ENCODE results near the gene PCDHB4.
"Not testable (repeated sequence)": the region's sequence is repeated elsewhere in the genome, so short reads cannot be mapped to it uniquely, and the experiment has no call there.

The PCDHB4 gene

DNA sequence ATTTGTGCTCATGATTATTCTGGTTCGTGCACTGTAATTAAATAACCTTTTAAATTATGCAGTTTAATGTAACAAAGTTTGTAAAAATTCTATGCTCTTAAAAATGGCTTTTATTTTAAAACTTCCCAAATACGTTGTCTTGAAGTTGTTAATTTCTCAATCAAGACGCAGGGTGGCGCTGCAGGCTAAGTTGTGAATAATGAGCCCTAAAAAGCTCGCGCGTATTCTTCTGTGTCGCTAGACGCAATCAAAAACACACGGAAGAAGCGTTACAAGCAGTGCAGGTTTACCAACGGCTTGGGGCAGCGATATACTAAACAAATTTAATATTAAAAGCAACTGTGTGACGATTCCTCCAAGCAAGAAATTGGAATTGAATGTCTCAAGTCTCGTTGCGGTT lies at the start of gene PCDHB4:
PCDHB4 (plus strand) TSS at position 256 of the 400 bp plus-strand sequence. CDS start 181 bp downstream, outside the sequence.
- no peak for DNase-seq

- DNase-seq, result no peak
Measured at GRCh38 chr5:141077826-141078225, 43.8 kb upstream of the PCDHB4 start.

DNA sequence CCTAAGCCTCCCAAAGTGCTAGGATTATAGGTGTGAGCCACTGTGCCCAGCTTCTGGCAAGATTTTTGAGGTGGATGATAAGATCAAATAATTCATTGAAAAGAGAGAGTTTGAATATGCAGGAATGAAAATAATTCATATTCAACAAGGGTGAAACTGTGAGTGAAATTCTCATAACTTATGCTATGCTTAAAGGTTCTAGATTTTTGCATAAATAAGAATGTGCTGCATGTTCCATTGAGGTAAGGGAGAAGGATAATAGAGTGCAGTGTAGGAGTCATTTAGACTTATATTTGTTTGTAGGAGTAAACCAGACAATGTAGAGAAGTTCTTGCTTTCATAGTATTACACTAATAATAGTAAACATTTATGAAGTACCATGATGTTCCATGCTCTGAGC lies 39.4 kb upstream of the PCDHB4 start:
- no peak for DNase-seq

GRCh38 chr5:141084487-141084989 lies 37.1 kb upstream of the PCDHB4 start:
- DNase-seq, result peak; percentile 10 to 26

DNA sequence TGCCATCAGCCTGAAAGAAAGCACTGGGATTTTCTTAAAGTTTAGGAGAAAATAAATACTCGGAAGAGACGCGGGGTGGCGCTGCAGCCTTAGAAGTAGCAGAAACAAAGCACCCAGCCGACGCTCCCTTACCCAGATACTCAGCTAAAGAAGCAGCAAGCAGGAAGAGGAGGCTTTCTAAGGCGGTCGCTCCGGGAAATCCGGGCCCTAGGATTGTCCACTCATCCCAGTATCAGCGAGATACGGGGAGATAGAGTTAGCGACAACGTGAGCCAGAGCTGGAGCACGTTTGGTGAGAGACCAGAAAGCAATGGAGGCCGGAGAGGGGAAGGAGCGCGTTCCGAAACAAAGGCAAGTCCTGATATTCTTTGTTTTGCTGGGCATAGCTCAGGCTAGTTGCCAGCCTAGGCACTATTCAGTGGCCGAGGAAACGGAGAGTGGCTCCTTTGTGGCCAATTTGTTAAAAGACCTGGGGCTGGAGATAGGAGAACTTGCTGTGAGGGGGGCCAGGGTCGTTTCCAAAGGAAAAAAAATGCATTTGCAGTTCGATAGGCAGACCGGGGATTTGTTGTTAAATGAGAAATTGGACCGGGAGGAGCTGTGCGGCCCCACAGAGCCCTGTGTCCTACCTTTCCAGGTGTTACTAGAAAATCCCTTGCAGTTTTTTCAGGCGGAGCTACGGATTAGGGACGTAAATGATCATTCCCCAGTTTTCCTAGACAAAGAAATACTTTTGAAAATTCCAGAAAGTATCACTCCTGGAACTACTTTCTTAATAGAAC lies 26.9 kb upstream of the PCDHB4 start, which contains the start of gene PCDHB2:
PCDHB2 (plus strand) TSS at position 135 of the 782 bp plus-strand sequence; CDS start at position 311, 176 bp downstream.
- DNase-seq, result no peak

GRCh38 chr5:141095263-141095641 lies 26.4 kb upstream of the PCDHB4 start:
- no peak for DNase-seq

- not testable (repeated sequence) for DNase-seq
Measured at GRCh38 chr5:141096181-141096580, 25.4 kb upstream of the PCDHB4 start.

- DNase-seq, result not testable (repeated sequence)
Measured at GRCh38 chr5:141096586-141096985, 25.0 kb upstream of the PCDHB4 start.

DNA sequence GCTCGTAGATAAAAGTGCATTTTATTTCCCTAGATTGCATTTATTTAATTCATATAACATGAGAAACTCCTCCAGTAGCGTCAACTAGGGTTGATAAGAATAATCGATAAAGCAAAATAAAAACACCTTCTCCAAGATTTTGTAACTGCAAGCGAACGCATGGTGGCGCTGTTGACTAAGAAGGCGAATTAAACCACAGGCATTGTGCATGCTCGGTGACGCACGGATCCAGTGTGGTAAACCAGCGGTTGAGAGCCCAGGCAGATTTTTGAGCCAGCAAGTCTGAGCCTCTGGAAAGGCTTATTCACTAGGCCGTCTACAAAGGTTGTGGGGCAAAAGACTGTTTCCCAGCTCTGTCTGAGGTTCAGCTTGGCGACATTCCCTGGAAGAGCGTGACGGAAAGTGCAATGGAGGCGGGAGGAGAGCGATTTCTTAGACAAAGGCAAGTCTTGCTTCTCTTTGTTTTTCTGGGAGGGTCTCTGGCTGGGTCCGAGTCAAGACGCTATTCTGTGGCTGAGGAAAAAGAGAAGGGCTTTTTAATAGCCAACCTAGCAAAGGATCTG lies 21.3 kb upstream of the PCDHB4 start, which contains the start of gene PCDHB3:
PCDHB3 (plus strand) TSS at position 231 of the 563 bp plus-strand sequence; CDS start at position 408, 177 bp downstream.
- no peak for DNase-seq

- DNase-seq, result no peak
Measured at GRCh38 chr5:141101059-141101458, 20.6 kb upstream of the PCDHB4 start.

- not testable (repeated sequence) for DNase-seq
Measured at GRCh38 chr5:141102070-141102469, 19.5 kb upstream of the PCDHB4 start.

DNA sequence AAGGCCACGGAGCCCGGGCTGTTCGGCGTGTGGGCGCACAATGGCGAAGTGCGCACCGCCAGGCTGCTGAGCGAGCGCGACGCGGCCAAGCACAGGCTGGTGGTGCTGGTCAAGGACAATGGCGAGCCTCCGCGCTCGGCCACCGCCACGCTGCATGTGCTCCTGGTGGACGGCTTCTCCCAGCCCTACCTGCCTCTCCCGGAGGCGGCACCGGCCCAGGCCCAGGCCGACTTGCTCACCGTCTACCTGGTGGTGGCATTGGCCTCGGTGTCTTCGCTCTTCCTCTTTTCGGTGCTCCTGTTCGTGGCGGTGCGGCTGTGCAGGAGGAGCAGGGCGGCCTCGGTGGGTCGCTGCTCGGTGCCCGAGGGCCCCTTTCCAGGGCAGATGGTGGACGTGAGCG lies 19.1 kb upstream of the PCDHB4 start:
- DNase-seq, result not testable (repeated sequence)

GRCh38 chr5:141105350-141105749 lies 16.3 kb upstream of the PCDHB4 start:
- DNase-seq, result no peak

GRCh38 chr5:141119250-141119649 lies 2.4 kb upstream of the PCDHB4 start:
- DNase-seq, result no peak

- DNase-seq, result no peak
Measured at GRCh38 chr5:141121985-141122384, 367 bp downstream of the PCDHB4 start.

DNA sequence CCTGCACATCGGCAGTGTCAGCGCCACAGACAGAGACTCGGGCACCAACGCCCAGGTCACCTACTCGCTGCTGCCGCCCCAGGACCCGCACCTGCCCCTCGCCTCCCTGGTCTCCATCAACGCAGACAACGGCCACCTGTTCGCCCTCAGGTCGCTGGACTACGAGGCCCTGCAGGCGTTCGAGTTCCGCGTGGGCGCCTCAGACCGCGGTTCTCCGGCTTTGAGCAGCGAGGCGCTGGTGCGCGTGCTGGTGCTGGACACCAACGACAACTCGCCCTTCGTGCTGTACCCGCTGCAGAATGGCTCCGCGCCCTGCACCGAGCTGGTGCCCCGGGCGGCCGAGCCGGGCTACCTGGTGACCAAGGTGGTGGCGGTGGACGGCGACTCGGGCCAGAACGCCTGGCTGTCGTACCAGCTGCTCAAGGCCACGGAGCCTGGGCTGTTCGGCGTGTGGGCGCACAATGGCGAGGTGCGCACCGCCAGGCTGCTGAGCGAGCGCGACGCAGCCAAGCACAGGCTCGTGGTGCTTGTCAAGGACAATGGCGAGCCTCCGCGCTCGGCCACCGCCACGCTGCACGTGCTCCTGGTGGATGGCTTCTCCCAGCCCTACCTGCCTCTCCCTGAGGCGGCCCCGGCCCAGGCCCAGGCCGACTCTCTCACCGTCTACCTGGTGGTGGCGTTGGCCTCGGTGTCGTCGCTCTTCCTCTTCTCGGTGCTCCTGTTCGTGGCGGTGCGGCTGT lies 1.9 kb downstream of the PCDHB4 start:
- not testable (repeated sequence) for DNase-seq

DNA sequence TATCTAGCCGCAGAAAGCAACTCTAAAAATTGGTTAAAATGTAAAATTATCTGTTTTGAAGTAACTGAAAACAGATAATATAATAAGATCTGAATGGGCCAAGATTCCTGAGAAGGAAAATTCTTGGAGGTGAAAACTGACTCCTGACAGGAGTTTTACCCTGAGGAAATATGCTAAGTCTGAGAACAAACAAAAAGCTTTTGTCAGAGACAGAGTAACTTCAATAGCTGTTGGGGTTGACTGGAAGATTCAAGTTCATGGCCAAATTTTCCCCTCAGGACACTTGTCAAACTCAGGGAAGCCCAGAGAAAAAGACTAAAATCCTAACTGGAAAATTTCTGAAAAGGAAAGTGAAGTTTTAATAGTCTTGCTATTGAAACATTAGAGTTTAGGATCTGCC lies 5.7 kb downstream of the PCDHB4 start:
- no peak for DNase-seq

- no peak for DNase-seq
Measured at GRCh38 chr5:141135030-141135717, 13.6 kb downstream of the PCDHB4 start, which contains the start of gene PCDHB5. Gene PCDHB5 (plus strand): TSS chr5:141135206. CDS start chr5:141135435, 229 bp downstream.

DNA sequence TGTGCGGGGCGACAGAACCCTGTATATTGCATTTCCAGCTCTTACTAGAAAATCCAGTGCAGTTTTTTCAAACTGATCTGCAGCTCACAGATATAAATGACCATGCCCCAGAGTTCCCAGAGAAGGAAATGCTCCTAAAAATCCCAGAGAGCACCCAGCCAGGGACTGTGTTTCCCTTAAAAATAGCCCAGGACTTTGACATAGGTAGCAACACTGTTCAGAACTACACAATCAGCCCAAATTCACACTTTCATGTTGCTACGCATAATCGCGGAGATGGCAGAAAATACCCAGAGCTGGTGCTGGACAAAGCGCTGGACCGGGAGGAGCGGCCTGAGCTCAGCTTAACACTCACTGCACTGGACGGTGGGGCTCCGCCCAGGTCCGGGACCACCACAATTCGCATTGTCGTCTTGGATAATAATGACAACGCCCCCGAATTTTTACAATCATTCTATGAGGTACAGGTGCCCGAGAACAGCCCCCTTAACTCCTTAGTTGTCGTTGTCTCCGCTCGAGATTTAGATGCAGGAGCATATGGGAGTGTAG lies 14.2 kb downstream of the PCDHB4 start:
- no peak for DNase-seq

DNA sequence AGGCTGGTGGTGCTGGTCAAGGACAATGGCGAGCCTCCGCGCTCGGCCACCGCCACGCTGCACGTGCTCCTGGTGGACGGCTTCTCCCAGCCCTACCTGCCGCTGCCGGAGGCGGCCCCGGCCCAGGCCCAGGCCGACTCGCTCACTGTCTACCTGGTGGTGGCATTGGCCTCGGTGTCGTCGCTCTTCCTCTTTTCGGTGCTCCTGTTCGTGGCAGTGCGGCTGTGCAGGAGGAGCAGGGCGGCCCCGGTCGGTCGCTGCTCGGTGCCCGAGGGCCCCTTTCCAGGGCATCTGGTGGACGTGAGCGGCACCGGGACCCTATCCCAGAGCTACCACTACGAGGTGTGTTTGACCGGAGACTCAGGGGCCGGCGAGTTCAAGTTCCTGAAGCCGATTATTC lies 15.7 kb downstream of the PCDHB4 start:
- not testable (repeated sequence) for DNase-seq

- no peak for DNase-seq
Measured at GRCh38 chr5:141149812-141150211, 28.2 kb downstream of the PCDHB4 start, which contains the start of gene PCDHB6. Gene PCDHB6 (plus strand): TSS chr5:141150057. CDS start chr5:141150258, 201 bp downstream.
